DND-41 (cell line): ENCODE data around the gene AGPAT3.
A peak's percentile ranks its signal among the peaks of the same experiment; 100 is the strongest.

Source experiments
- ATAC-seq: fragments of 200-7000 bp; cut with Tn5 transposase; 3 replicates; pipeline ENCODE4 v1.9.1; 2021; ENCODE audit warnings: low read depth; ENCODE audit not compliant: insufficient read depth
- DNase-seq: peaks from one replicate; pipeline ENCODE4 v3.0.0-alpha.2; 2020
- H2AFZ ChIP-seq: 2 replicates; pipeline ENCODE4 v1.6.0; 2012; ENCODE audit warnings: low read depth, low read length
- H3K27ac ChIP-seq: 2 replicates; pipeline ENCODE4 v1.5.1; 2012; ENCODE audit warnings: low read length, inconsistent platforms
- H3K27me3 ChIP-seq: fragments of 200-600 bp; sonication (generic); 2 replicates; pipeline ENCODE4 v1.6.0; 2012; ENCODE audit warnings: low read length, mild to moderate bottlenecking, inconsistent platforms; ENCODE audit not compliant: insufficient read depth, poor library complexity
- H3K36me3 ChIP-seq: 2 replicates; pipeline ENCODE4 v1.5.1; 2012; ENCODE audit warnings: low read length, inconsistent platforms; ENCODE audit not compliant: insufficient read depth
- H3K4me1 ChIP-seq: 2 replicates; pipeline ENCODE4 v1.5.1; 2012; ENCODE audit warnings: mild to moderate bottlenecking, low read length; ENCODE audit not compliant: insufficient read depth
- H3K4me2 ChIP-seq: 2 replicates; pipeline ENCODE4 v1.6.0; 2012; ENCODE audit warnings: mild to moderate bottlenecking, moderate library complexity, low read length, inconsistent platforms; ENCODE audit not compliant: insufficient read depth
- H3K4me3 ChIP-seq, 2 experiments: fragments of 200-600 bp in 1 of 2; shearing (Covaris generic) in 1 of 2; 2 replicates each; pipeline ENCODE4 v1.5.1; 2012 to 2016; ENCODE audit warnings: inconsistent platforms in 2 of 2, low read length in 2 of 2, mild to moderate bottlenecking in 2 of 2, low read depth in 1 of 2, moderate library complexity in 1 of 2
- H3K79me2 ChIP-seq: 2 replicates; pipeline ENCODE4 v1.6.0; 2012; ENCODE audit warnings: low read length, inconsistent platforms; ENCODE audit not compliant: insufficient read depth
- H3K9ac ChIP-seq: 2 replicates; pipeline ENCODE4 v1.6.0; 2012; ENCODE audit warnings: low read depth, mild to moderate bottlenecking, inconsistent platforms, low read length, moderate library complexity
- H3K9me3 ChIP-seq: 2 replicates; pipeline ENCODE4 v1.5.1; 2012; ENCODE audit warnings: low read length, moderate library complexity, mild to moderate bottlenecking, inconsistent platforms; ENCODE audit not compliant: insufficient read depth, severe bottlenecking
- H4K20me1 ChIP-seq: 2 replicates; pipeline ENCODE4 v1.6.0; 2012; ENCODE audit warnings: low read length; ENCODE audit not compliant: insufficient read depth
- EZH2 ChIP-seq: IDR thresholded peaks from 3 replicates; pipeline ENCODE4 v1.6.1; 2012; ENCODE audit warnings: borderline replicate concordance, low read depth, mild to moderate bottlenecking, moderate library complexity, low read length, inconsistent platforms; ENCODE audit not compliant: severe bottlenecking
- TF ChIP-seq, protein P1 (sequence below): IDR thresholded peaks from 2 replicates; pipeline ENCODE4 v1.5.1; 2012; ENCODE audit warnings: borderline replicate concordance, low read length, moderate library complexity, mild to moderate bottlenecking; ENCODE audit not compliant: poor library complexity, severe bottlenecking; ENCODE audit errors: extremely low read depth

AGPAT3 gene

GRCh38 chr21:43957128-43957571 lies 92.1 kb downstream of the AGPAT3 start:
- H3K4me1 ChIP-seq, result no peaks in the 10 kb centered on the region
- H3K27me3 ChIP-seq, result no peaks in the 10 kb centered on the region
- DNase-seq, result no peak
- TF ChIP-seq, protein P1, sequence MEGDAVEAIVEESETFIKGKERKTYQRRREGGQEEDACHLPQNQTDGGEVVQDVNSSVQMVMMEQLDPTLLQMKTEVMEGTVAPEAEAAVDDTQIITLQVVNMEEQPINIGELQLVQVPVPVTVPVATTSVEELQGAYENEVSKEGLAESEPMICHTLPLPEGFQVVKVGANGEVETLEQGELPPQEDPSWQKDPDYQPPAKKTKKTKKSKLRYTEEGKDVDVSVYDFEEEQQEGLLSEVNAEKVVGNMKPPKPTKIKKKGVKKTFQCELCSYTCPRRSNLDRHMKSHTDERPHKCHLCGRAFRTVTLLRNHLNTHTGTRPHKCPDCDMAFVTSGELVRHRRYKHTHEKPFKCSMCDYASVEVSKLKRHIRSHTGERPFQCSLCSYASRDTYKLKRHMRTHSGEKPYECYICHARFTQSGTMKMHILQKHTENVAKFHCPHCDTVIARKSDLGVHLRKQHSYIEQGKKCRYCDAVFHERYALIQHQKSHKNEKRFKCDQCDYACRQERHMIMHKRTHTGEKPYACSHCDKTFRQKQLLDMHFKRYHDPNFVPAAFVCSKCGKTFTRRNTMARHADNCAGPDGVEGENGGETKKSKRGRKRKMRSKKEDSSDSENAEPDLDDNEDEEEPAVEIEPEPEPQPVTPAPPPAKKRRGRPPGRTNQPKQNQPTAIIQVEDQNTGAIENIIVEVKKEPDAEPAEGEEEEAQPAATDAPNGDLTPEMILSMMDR, result no peak
- TF ChIP-seq EZH2, result no peak
- H3K4me2 ChIP-seq, result no peak overlapping the region
- H4K20me1 ChIP-seq, result peaks cover 82% of the 10 kb centered on the region
- no peak overlapping the region for H3K4me3 ChIP-seq
- peaks cover 50% of the 10 kb centered on the region for H3K79me2 ChIP-seq
- ATAC-seq, result no peak
- no peak overlapping the region for H3K27ac ChIP-seq
- H2AFZ ChIP-seq, result no peak overlapping the region
- peaks cover 34% of the 10 kb centered on the region for H3K36me3 ChIP-seq
- no peak overlapping the region for H3K9ac ChIP-seq
- H3K9me3 ChIP-seq, result no peaks in the 10 kb centered on the region

GRCh38 chr21:43957611-43958362 lies 92.8 kb downstream of the AGPAT3 start:
- Histone ChIP-seq H4K20me1 (peaks cover 76% of the 10 kb centered on the region), H2AFZ (no peak overlapping the region), H3K79me2 (peaks cover 46% of the 10 kb centered on the region), H3K27me3 (no peaks in the 10 kb centered on the region), H3K4me2 (no peak overlapping the region), H3K36me3 (peaks cover 41% of the 10 kb centered on the region), H3K4me1 (no peaks in the 10 kb centered on the region), H3K9me3 (no peaks in the 10 kb centered on the region), H3K4me3 (no peak overlapping the region), H3K9ac (no peak overlapping the region), H3K27ac (no peak overlapping the region)
- no peak for TF ChIP-seq EZH2
- TF ChIP-seq, protein P1, result no peak
- no peak for ATAC-seq
- DNase-seq, result no peak

DNA sequence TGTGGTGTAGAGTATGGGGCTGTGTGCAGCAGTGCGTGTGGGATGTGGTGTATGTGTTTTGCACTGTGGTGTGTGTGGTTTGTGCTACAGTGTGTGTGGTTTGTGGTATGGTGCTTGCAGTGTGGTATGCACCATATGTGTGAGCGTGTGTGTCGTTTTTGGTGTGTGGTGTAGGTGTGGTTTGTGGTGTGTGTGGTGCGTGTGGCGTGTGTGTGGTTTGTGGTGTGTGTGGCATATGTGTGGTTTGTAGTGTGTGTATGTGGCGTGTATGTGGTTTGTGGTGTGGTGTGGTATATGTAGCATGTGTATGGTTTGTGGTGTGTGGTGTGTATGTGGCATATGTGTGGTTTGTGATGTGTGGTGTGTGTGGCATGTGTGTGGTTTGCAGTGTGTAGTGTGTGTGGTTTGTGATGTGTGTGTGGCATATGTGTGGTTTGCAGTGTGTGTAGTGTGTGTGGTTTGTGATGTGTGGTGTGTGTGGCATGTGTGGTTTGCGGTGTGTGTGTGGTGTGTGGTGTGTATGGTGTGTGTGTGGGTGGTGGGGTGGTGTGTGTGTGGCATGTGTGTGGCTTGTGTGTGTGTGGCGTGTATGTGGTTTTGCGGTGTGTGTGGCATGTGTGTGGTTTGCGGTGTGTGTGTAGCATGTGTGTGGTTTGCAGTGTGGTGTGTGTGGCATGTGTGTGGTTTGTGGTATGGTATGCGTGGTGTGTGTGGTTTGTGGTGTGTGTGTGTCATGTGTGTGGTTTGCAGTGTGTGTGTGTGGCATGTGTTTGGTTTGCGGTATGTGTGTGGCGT lies 93.5 kb downstream of the AGPAT3 start:
- DNase-seq, result no peak
- Histone ChIP-seq H3K79me2 (peaks cover 45% of the 10 kb centered on the region), H3K4me1 (no peaks in the 10 kb centered on the region), H3K4me2 (no peak overlapping the region), H3K27me3 (no peaks in the 10 kb centered on the region), H3K4me3 (no peak overlapping the region), H3K9ac (no peak overlapping the region), H3K9me3 (no peaks in the 10 kb centered on the region), H4K20me1 (peaks cover 70% of the 10 kb centered on the region), H2AFZ (no peak overlapping the region), H3K36me3 (peaks cover 46% of the 10 kb centered on the region), H3K27ac (no peak overlapping the region)
- no peak for TF ChIP-seq EZH2
- TF ChIP-seq, protein P1, result no peak
- peak; percentile 17; the same call in 1 of the 3 replicates for ATAC-seq
